ENCODE data around the gene GASK1A. TPM values are rescaled to one million over a fixed set of nuclear protein-coding genes. Genes with fewer than 3 reads are reported as not detected.
A peak's percentile ranks its signal among the peaks of the same experiment; 100 is the strongest.

The GASK1A gene
- total and polyA plus RNA-seq, 2 donors from 2014 or later: 2.3 to 7.3 TPM

DNA sequence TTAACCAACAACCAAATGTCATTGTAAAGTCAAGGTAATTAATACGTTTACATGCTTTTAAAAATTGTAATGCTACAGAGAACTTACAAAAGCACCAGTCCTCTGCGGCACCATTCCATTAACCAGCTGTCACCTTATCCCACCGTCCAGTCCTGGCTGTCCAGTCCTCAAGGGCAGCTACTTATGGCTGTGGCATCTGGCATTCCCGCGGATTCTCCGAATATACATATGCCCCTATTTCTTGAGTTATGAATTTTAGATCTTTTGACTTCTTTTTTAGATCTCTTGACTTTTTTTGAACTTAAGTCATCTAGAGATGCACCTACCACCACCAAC lies 127.2 kb downstream of the GASK1A start:
- DNase-seq (no peak), FAIRE-seq (no peak)
- TF ChIP-seq, protein P1, sequence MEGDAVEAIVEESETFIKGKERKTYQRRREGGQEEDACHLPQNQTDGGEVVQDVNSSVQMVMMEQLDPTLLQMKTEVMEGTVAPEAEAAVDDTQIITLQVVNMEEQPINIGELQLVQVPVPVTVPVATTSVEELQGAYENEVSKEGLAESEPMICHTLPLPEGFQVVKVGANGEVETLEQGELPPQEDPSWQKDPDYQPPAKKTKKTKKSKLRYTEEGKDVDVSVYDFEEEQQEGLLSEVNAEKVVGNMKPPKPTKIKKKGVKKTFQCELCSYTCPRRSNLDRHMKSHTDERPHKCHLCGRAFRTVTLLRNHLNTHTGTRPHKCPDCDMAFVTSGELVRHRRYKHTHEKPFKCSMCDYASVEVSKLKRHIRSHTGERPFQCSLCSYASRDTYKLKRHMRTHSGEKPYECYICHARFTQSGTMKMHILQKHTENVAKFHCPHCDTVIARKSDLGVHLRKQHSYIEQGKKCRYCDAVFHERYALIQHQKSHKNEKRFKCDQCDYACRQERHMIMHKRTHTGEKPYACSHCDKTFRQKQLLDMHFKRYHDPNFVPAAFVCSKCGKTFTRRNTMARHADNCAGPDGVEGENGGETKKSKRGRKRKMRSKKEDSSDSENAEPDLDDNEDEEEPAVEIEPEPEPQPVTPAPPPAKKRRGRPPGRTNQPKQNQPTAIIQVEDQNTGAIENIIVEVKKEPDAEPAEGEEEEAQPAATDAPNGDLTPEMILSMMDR (IDR thresholded peaks at IDR 0.05; ENCODE audit: borderline replicate concordance, extremely low read depth, insufficient read depth): no peak
- H3K27me3 ChIP-seq (ENCODE audit: control insufficient read depth, insufficient read depth, low read length): no peaks in the 10 kb centered on the region
- H3K36me3 ChIP-seq (ENCODE audit: control insufficient read depth in 2 of 3, insufficient read depth in 3 of 3, low read length in 3 of 3): no peaks in the 10 kb centered on the region
- peak overlapping the region; percentile 68 to 83 (median 82) for H3K4me3 ChIP-seq (ENCODE audit: low read length in 3 of 3)
- intact Hi-C loops (cut with DNase I): no loop called here
- H3K9ac ChIP-seq (ENCODE audit: low read length in 3 of 3): peak overlapping the region in 2 of 3 donors; percentile 58 to 72
- H3K4me1 ChIP-seq (ENCODE audit: control insufficient read depth in 2 of 3, insufficient read depth in 2 of 3, low read depth in 1 of 3, low read length in 3 of 3): peaks cover 0 to 9% (median 8%) of the 10 kb centered on the region in 3 donors
- H3K27ac ChIP-seq (ENCODE audit: low read depth in 2 of 2, low read length in 2 of 2): no peak overlapping the region
- no peaks in the 10 kb centered on the region for H3K9me3 ChIP-seq (ENCODE audit: control insufficient read depth in 2 of 3, insufficient read depth in 1 of 3, low read length in 3 of 3)

Other genes starting within 250 kb of the GASK1A start
- 5.3 TPM for gene CCDC13, start 206.1 kb upstream of the GASK1A start, total RNA-seq
- gene CCDC13, start 206.1 kb upstream of the GASK1A start, polyA plus RNA-seq (ENCODE audit: insufficient read depth, low read depth, low replicate concordance): 7.0 TPM
- 207 TPM for gene HIGD1A, start 174.8 kb upstream of the GASK1A start, total RNA-seq
- 283 TPM for gene HIGD1A, start 174.8 kb upstream of the GASK1A start, polyA plus RNA-seq (ENCODE audit: insufficient read depth, low read depth, low replicate concordance)
- 8.9 TPM for gene ACKR2, start 169.9 kb upstream of the GASK1A start, total RNA-seq
- 0.86 TPM for gene ACKR2, start 169.9 kb upstream of the GASK1A start, polyA plus RNA-seq (ENCODE audit: insufficient read depth, low read depth, low replicate concordance)
- 10.4 TPM for gene CYP8B1, start 103.4 kb upstream of the GASK1A start, total RNA-seq
- 4.3 TPM for gene CYP8B1, start 103.4 kb upstream of the GASK1A start, polyA plus RNA-seq (ENCODE audit: insufficient read depth, low read depth, low replicate concordance)
- gene ZNF662, start 73.2 kb upstream of the GASK1A start, total RNA-seq: 12.8 TPM
- gene ZNF662, start 73.2 kb upstream of the GASK1A start, polyA plus RNA-seq (ENCODE audit: insufficient read depth, low read depth, low replicate concordance): 4.9 TPM
- 15.4 TPM for gene POMGNT2, start 126.8 kb downstream of the GASK1A start, total RNA-seq
- 16.0 TPM for gene POMGNT2, start 126.8 kb downstream of the GASK1A start, polyA plus RNA-seq (ENCODE audit: insufficient read depth, low read depth, low replicate concordance)

All from kidney (tissue), 14 donors.